Breast epithelium (tissue), 4 donors: ENCODE results near the gene PLVAP. TPM values are rescaled to one million over a fixed set of nuclear protein-coding genes. Genes with fewer than 3 reads are reported as not detected.

ENCODE experiments used
- DNase-seq, 2 donors: peaks; one replicate each; pipeline ENCODE4 v3.0.0-alpha.2; 2019; ENCODE audit warnings: low spot score in 2 of 2
- H3K27ac ChIP-seq, 2 donors: fragments of 200-600 bp; sonication (generic) in 1 of 2; one replicate each; pipeline ENCODE4 v1.5.1; 2016 to 2019; ENCODE audit warnings: mild to moderate bottlenecking in 1 of 2
- H3K27me3 ChIP-seq, 2 donors: fragments of 200-600 bp; sonication (generic) in 1 of 2; one replicate each; pipeline versions ENCODE4 v1.5.1 to v1.6.0; 2017 to 2019; ENCODE audit warnings: control low read depth in 1 of 2, mild to moderate bottlenecking in 1 of 2
- H3K36me3 ChIP-seq: fragments of 200-600 bp; one replicate; pipeline ENCODE4 v1.5.1; 2019
- H3K4me1 ChIP-seq, 2 donors: fragments of 200-600 bp; sonication (generic); one replicate each; pipeline ENCODE4 v1.5.1; 2016 to 2019; ENCODE audit warnings: control low read depth in 1 of 2
- H3K4me3 ChIP-seq, 3 donors: fragments of 200-600 bp; sonication (generic); 1 replicate in 2 of 3; 2 replicates in 1 of 3; pipeline ENCODE4 v1.5.1; 2016 to 2019; ENCODE audit warnings: mild to moderate bottlenecking in 3 of 3, moderate library complexity in 2 of 3
- H3K9me3 ChIP-seq, 2 donors: fragments of 200-600 bp; sonication (generic) in 1 of 2; one replicate each; pipeline ENCODE4 v1.5.1; 2016 to 2019; ENCODE audit warnings: control low read depth in 1 of 2
- POLR2A ChIP-seq: fragments of 450-650 bp; IDR thresholded peaks from one replicate; pipeline ENCODE4 v1.6.1; 2016; ENCODE audit warnings: antibody characterized with exemption, mild to moderate bottlenecking, moderate library complexity
- POLR2AphosphoS5 ChIP-seq, 3 donors: sonication (generic); formaldehyde crosslinking; IDR thresholded peaks; one replicate each; pipeline ENCODE4 v1.6.1; 2017; ENCODE audit warnings: antibody characterized with exemption in 3 of 3
- intact Hi-C: fragments of 100-400 bp; cut with DNase I; formaldehyde crosslinking; loops from one replicate; pipeline ENCODE4 v1.15.1; 2023; ENCODE audit warnings: low total_unique reads
- total RNA-seq, 3 donors: library from RNA; depleted of rRNA; stranded (reverse); fragments of >200 nt; gene quantifications; one replicate each; pipeline ENCODE4 v1.1.0, GENCODE V29; 2016
- TF ChIP-seq, protein P1 (sequence below), 3 donors: fragments of 450-650 bp; IDR thresholded peaks; one replicate each; pipeline ENCODE4 v1.5.1; 2016 to 2017; ENCODE audit warnings: antibody characterized with exemption in 3 of 3, mild to moderate bottlenecking in 3 of 3, moderate library complexity in 3 of 3

Gene PLVAP
- total RNA-seq, 3 donors from 2014 or later = 19.9 to 68.8 (median 51.2) TPM

DNA sequence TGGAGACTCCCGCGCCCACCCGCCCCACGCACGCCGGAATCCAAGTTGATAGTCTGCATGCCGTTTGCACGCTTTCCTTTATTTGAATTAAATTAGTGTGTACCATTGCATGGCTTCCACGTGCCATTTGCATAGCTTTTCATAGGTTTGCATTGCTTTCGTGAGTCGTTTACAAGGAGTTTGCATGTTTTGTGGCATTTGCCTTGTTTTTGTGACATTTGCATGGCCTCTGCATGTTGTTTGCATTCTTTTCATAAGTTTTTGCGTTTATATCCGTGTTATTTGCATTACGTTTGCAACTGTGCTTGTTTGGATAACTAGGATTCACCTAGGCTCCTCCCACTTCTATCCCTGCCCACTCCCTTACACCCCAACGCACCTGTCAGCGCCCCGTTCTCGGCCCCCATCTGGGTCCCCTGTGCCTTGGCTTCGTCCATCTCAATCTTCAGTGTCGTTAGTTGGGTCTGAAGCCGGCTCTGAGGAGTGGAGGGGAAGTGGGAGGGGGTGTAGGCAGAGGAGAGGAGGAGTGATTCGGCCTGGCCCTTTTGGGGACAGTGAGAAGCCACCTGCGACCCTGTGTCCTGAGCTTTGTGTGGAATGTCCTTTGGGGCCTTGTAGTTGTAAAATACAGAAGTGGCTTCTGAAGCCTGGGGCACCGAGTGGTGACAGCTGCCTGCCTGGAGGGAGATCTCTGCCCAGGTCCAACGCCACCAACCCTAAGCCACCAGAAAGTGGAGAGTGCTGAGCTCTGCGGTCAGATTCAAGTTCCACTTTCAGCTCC is 14.4 kb upstream of the PLVAP start:
- no peak for TF ChIP-seq POLR2A
- TF ChIP-seq, protein P1, sequence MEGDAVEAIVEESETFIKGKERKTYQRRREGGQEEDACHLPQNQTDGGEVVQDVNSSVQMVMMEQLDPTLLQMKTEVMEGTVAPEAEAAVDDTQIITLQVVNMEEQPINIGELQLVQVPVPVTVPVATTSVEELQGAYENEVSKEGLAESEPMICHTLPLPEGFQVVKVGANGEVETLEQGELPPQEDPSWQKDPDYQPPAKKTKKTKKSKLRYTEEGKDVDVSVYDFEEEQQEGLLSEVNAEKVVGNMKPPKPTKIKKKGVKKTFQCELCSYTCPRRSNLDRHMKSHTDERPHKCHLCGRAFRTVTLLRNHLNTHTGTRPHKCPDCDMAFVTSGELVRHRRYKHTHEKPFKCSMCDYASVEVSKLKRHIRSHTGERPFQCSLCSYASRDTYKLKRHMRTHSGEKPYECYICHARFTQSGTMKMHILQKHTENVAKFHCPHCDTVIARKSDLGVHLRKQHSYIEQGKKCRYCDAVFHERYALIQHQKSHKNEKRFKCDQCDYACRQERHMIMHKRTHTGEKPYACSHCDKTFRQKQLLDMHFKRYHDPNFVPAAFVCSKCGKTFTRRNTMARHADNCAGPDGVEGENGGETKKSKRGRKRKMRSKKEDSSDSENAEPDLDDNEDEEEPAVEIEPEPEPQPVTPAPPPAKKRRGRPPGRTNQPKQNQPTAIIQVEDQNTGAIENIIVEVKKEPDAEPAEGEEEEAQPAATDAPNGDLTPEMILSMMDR (IDR thresholded peaks at IDR 0.05) = no peak
- TF ChIP-seq POLR2AphosphoS5 (IDR thresholded peaks at IDR 0.05) = no peak
- Histone ChIP-seq H3K4me1 (peaks cover 0 to 2% of the 10 kb centered on the region in 2 donors), H3K36me3 (no peaks in the 10 kb centered on the region), H3K27ac (no peak overlapping the region), H3K9me3 (no peaks in the 10 kb centered on the region), H3K27me3 (peaks cover 0 to 2% of the 10 kb centered on the region in 2 donors), H3K4me3 (peak overlapping the region; percentile 24 to 69 (median 59))
- intact Hi-C loops = no loop called here
- DNase-seq = no peak

DNA sequence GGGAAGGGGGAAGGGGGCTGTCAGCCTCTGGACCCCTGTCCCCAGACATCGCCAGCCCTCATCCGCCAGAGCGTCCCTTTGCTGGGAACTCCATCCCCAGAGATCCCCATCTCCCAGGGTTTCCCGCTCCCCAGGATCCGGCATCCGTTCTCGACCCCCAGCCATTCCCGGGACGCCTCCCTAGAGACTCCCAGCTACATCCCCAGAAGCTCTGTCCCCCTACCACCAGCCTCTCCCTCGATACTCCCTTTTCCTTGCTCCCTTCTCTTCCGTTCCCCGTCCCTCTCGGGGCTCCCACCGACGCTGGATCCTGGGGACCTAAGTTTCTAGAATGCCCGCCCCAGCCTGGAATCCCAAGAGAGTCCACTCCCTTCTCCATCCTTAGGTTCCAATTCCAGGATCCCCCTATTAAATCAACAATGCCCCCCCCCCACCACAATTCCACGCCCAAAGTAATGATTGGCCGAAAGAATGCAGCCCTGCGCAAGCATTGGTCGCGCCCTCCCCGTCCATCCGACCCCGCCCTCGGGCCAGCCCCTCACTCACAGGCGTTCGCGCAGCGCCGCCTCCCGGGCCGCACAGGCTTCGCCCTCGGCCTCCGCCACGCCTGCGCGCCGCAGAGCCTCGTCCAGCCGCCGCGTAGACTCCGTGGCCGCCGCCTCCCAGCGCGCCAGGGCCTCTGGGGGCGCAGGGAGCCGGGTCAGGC is 13.7 kb upstream of the PLVAP start:
- DNase-seq = peak; percentile 87 to 93
- Histone ChIP-seq H3K36me3 (no peaks in the 10 kb centered on the region), H3K4me3 (peak overlapping the region; percentile 38 to 69 (median 59)), H3K9me3 (no peaks in the 10 kb centered on the region), H3K4me1 (peaks cover 0 to 2% of the 10 kb centered on the region in 2 donors), H3K27ac (peak overlapping the region; percentile 15 to 45), H3K27me3 (peaks cover 0 to 2% of the 10 kb centered on the region in 2 donors)
- TF ChIP-seq, protein P1 (IDR thresholded peaks at IDR 0.05) = peak; percentile 20 to 74 (median 24)
- TF ChIP-seq POLR2A = no peak
- no peak for TF ChIP-seq POLR2AphosphoS5 (IDR thresholded peaks at IDR 0.05)
- intact Hi-C loops = no loop called here

DNA sequence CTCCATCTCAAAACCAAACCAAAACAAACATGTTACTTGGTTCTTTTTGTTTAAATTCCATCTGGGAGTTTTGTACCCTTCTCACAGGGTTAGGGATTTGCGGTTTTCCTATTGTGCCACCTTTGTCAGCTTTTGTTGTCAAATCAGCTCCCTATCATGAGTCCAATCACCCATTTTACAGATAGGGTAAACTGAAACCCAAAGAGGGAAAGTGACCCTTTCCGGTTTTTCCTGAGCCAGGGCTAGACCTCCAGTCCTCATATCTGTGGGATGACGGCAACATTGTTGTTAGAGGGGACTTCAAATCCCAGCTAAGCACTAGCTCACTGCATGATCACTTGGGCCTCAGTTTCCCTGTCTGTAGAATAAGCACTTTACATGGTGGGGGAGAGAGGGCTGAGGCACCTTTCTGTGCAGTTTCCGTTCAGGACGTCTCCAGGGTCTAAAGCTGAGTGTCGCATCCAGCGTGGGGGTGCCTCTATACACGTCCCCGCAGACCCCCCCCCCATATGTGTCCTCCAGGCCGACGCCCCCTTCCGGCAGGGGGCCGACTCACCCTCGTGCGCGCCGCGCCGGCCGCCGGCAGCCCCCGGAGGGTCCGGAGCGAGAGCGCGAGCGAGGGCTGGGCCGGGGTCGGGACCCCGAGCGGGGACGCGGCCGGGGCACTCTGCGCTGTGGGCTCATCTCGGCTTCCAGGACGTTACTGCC is 13.0 kb upstream of the PLVAP start:
- TF ChIP-seq POLR2A (no peak), POLR2AphosphoS5 (IDR thresholded peaks at IDR 0.05) (no peak)
- TF ChIP-seq, protein P1 (IDR thresholded peaks at IDR 0.05) = no peak
- no peak for DNase-seq
- Histone ChIP-seq H3K27ac (peak overlapping the region; percentile 15 to 45), H3K4me1 (peaks cover 0 to 2% of the 10 kb centered on the region in 2 donors), H3K27me3 (peaks cover 0 to 2% of the 10 kb centered on the region in 2 donors), H3K4me3 (peak overlapping the region; percentile 38 to 69 (median 59)), H3K9me3 (no peaks in the 10 kb centered on the region), H3K36me3 (no peaks in the 10 kb centered on the region)
- intact Hi-C loops = loop anchor here (10.0 kb wide), 1 partner anchor 85 kb away; the partner anchor contains the start of genes ABHD8, DDA1 and MRPL34

DNA sequence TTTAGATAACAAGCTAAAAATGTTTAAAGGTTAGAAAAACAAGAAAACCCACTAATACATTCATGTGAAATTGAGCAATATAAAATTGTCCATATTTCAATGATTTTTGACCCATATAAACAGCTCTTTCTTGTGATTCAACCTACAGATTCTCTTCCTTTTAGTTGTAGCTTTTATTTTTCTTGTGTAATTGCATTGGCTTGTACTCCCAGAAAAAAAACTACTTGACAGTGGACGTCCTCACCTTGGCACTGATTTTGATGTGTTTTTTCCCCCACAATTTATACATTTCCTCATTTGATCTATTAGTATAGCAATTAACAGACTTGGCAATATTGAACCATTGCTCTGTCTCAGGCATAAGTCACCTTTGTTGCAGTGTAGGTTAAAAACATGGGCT is 12.1 kb upstream of the PLVAP start:
- intact Hi-C loops = loop anchor here (10.0 kb wide), 1 partner anchor 84 kb away; the partner anchor contains the start of genes ABHD8, DDA1 and MRPL34
- TF ChIP-seq POLR2AphosphoS5 (IDR thresholded peaks at IDR 0.05) (no peak), POLR2A (no peak)
- TF ChIP-seq, protein P1 (IDR thresholded peaks at IDR 0.05) = no peak
- no peak overlapping the region for H3K4me3 ChIP-seq
- no peak overlapping the region for H3K27ac ChIP-seq
- peaks cover 0 to 2% of the 10 kb centered on the region in 2 donors for H3K27me3 ChIP-seq
- no peak for DNase-seq
- peaks cover 0 to 2% of the 10 kb centered on the region in 2 donors for H3K4me1 ChIP-seq
- no peaks in the 10 kb centered on the region for H3K9me3 ChIP-seq
- no peaks in the 10 kb centered on the region for H3K36me3 ChIP-seq
